Measurements from ENCODE around the gene ZNF334.

DNA sequence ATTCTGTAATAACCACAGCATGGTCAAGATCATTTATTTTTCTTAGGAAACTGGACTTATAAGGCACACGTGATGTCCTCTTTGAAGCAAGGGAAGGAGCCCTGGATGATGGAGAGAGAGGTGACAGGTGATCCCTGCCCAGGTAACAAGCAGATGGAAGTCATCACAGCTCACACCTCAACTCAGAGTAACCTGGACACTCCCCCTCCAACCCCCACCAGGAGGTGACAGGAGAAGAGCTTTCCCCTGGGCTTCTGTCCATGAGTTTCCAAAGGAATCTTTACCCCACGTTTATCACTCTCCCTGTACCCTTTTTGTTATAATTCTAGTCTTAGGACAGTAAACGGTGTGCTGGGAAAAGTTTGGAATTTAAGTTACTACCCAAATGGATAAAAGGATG is 28.4 kb downstream of the ZNF334 start:
- TF ChIP-seq, protein P1, sequence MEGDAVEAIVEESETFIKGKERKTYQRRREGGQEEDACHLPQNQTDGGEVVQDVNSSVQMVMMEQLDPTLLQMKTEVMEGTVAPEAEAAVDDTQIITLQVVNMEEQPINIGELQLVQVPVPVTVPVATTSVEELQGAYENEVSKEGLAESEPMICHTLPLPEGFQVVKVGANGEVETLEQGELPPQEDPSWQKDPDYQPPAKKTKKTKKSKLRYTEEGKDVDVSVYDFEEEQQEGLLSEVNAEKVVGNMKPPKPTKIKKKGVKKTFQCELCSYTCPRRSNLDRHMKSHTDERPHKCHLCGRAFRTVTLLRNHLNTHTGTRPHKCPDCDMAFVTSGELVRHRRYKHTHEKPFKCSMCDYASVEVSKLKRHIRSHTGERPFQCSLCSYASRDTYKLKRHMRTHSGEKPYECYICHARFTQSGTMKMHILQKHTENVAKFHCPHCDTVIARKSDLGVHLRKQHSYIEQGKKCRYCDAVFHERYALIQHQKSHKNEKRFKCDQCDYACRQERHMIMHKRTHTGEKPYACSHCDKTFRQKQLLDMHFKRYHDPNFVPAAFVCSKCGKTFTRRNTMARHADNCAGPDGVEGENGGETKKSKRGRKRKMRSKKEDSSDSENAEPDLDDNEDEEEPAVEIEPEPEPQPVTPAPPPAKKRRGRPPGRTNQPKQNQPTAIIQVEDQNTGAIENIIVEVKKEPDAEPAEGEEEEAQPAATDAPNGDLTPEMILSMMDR (conservative IDR thresholded peaks at IDR 0.05; ENCODE audit: low read length), result no peak
- TF ChIP-seq EZH2phosphoT487 (IDR thresholded peaks at IDR 0.05; ENCODE audit: borderline replicate concordance, low read depth, low read length), result no peak

All from OCI-LY7 (cell line).